Lower leg skin (tissue), 4 donors: Measurements from ENCODE around the gene TTC7B. TPM values are rescaled to one million over a fixed set of nuclear protein-coding genes. Genes with fewer than 3 reads are reported as not detected.

ENCODE experiments used
- DNase-seq, 2 donors: peaks; one replicate each; pipeline ENCODE4 v3.0.0-alpha.2; 2019; ENCODE audit warnings: low spot score in 2 of 2
- H3K4me3 ChIP-seq: fragments of 200-600 bp; sonication (generic); 2 replicates; pipeline ENCODE4 v1.5.1; 2017; ENCODE audit warnings: mild to moderate bottlenecking, low read depth; ENCODE audit not compliant: poor library complexity, severe bottlenecking
- CTCF ChIP-seq, 3 donors: fragments of 450-650 bp; IDR thresholded peaks; one replicate each; pipeline ENCODE4 v1.5.1; 2016; ENCODE audit warnings: antibody characterized with exemption in 3 of 3, mild to moderate bottlenecking in 3 of 3, moderate library complexity in 2 of 3
- POLR2A ChIP-seq, 2 donors: fragments of 450-650 bp; IDR thresholded peaks; one replicate each; pipeline ENCODE4 v1.6.1; 2016 to 2017; ENCODE audit warnings: antibody characterized with exemption in 2 of 2, mild to moderate bottlenecking in 1 of 2, moderate library complexity in 1 of 2
- WGBS, 2 donors: methylation state at CpG; one replicate each; pipeline ENCODE4 v1.1.5; 2018; 5-methylcytosine and 5-hydroxymethylcytosine counted together
- intact Hi-C: fragments of 100-400 bp; cut with DNase I; formaldehyde crosslinking; loops from one replicate; pipeline ENCODE4 v1.15.0; 2023; ENCODE audit warnings: low total_unique reads
- total RNA-seq, 4 donors: library from RNA; depleted of rRNA; stranded (reverse); fragments of >200 nt; gene quantifications; one replicate each; pipeline ENCODE4 v1.1.0, GENCODE V29; 2016

TTC7B gene
- total RNA-seq, 4 donors from 2014 or later, result 10.3 to 28.7 (median 20.2) TPM

GRCh38 chr14:90758959-90759358 is 57.3 kb downstream of the TTC7B start:
- DNase-seq, result peak; percentile 54 to 93
- 41 to 45% methylated on average over 13 of the region's 13 CpGs for WGBS, 2 donors
- TF ChIP-seq CTCF (IDR thresholded peaks at IDR 0.05) (no peak), POLR2A (IDR thresholded peaks at IDR 0.05) (no peak)
- H3K4me3 ChIP-seq, result no peak overlapping the region
- intact Hi-C loops, result no loop called here

- peak overlapping the region; percentile 24 for H3K4me3 ChIP-seq
- peak; percentile 83 to 97 for DNase-seq
- intact Hi-C loops, result no loop called here
- 1 to 2% methylated on average over 40 to 53 of the region's 71 CpGs for WGBS, 2 donors
- no peak for TF ChIP-seq POLR2A (IDR thresholded peaks at IDR 0.05)
- TF ChIP-seq CTCF (IDR thresholded peaks at IDR 0.05), result peak in 1 of 3 donors; percentile 65
Observed at GRCh38 chr14:90758028-90758889, 58.0 kb downstream of the TTC7B start.

- TF ChIP-seq POLR2A (IDR thresholded peaks at IDR 0.05) (no peak), CTCF (IDR thresholded peaks at IDR 0.05) (no peak)
Observed at GRCh38 chr14:90757452-90757851, 58.8 kb downstream of the TTC7B start.

GRCh38 chr14:90756755-90757345 is 59.4 kb downstream of the TTC7B start:
- WGBS, 2 donors, result 95 to 96% methylated on average over 10 of the region's 10 CpGs
- no peak for DNase-seq
- intact Hi-C loops, result no loop called here
- TF ChIP-seq POLR2A (IDR thresholded peaks at IDR 0.05) (no peak), CTCF (IDR thresholded peaks at IDR 0.05) (no peak)
- no peak overlapping the region for H3K4me3 ChIP-seq

More at GRCh38 chr14:90757452-90757851, 58.8 kb downstream of the TTC7B start:
- DNase-seq, result no peak
- 67 to 75% methylated on average over 3 of the region's 3 CpGs for WGBS, 2 donors
- intact Hi-C loops, result no loop called here
- no peak overlapping the region for H3K4me3 ChIP-seq

- intact Hi-C loops, result no loop called here
- H3K4me3 ChIP-seq, result no peak overlapping the region
- WGBS, 2 donors, result 80 to 82% methylated on average over 4 of the region's 4 CpGs
- DNase-seq, result no peak
- TF ChIP-seq CTCF (IDR thresholded peaks at IDR 0.05), result no peak
- TF ChIP-seq POLR2A (IDR thresholded peaks at IDR 0.05), result no peak
Observed at GRCh38 chr14:90755661-90756304, 60.4 kb downstream of the TTC7B start.
